Vagina (tissue), 2 donors: ENCODE results near the gene TH.

Experiments
- POLR2A ChIP-seq, 2 donors: fragments of 450-650 bp; IDR thresholded peaks; one replicate each; pipeline ENCODE4 v1.6.1; 2017; ENCODE audit warnings: antibody characterized with exemption in 2 of 2, mild to moderate bottlenecking in 2 of 2, moderate library complexity in 2 of 2
- POLR2AphosphoS5 ChIP-seq, 2 donors: sonication (generic); formaldehyde crosslinking; IDR thresholded peaks; one replicate each; pipeline ENCODE4 v1.9.0; 2017; ENCODE audit warnings: antibody characterized with exemption in 2 of 2, mild to moderate bottlenecking in 2 of 2, low read depth in 1 of 2; ENCODE audit not compliant: insufficient read depth in 1 of 2
- TF ChIP-seq, protein P1 (sequence below), 3 experiments: fragments of 450-650 bp in 2 of 3; fragments of 200-600 bp in 1 of 3; sonication (generic) in 1 of 3; IDR thresholded peaks; one replicate each; pipeline ENCODE4 v1.5.1; 2017 to 2019; ENCODE audit warnings: antibody characterized with exemption in 3 of 3, mild to moderate bottlenecking in 2 of 3, moderate library complexity in 2 of 3

DNA sequence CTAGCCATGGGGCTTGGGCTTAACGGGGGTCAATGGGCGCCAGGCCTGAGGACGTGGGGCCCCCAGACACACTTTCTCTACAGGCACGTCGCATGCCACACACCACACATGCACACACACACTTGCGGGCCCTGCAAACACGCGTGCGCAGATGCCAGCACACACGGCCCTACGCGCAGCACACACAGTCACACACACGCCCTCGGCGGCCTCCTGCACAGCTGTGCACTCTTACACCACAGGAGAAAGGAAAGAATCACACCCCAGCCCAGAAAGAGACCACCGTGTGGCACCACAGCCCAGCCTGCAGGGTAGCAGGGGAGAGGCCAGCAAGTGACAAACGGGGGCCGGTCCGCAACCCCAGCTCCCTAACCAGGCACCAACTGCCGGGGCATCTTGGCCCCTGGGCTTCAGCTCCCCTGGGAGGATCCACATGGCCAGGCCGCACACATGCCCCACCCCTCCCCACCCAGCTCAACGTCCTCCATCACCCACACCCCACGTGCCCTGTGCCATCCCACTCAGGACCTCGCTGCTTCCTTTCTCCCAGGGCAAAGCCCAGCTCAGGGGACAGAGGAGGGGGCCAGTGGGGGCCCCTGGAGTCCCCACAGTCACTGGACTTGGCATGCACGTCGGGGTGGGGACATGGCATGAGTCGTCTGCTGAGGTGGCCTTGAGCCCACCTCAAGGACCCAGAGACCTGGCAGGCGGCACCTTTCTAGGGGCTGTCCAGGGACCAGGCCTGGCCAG, 26.3 kb upstream of the TH start:
- TF ChIP-seq, protein P1, sequence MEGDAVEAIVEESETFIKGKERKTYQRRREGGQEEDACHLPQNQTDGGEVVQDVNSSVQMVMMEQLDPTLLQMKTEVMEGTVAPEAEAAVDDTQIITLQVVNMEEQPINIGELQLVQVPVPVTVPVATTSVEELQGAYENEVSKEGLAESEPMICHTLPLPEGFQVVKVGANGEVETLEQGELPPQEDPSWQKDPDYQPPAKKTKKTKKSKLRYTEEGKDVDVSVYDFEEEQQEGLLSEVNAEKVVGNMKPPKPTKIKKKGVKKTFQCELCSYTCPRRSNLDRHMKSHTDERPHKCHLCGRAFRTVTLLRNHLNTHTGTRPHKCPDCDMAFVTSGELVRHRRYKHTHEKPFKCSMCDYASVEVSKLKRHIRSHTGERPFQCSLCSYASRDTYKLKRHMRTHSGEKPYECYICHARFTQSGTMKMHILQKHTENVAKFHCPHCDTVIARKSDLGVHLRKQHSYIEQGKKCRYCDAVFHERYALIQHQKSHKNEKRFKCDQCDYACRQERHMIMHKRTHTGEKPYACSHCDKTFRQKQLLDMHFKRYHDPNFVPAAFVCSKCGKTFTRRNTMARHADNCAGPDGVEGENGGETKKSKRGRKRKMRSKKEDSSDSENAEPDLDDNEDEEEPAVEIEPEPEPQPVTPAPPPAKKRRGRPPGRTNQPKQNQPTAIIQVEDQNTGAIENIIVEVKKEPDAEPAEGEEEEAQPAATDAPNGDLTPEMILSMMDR (IDR thresholded peaks at IDR 0.05) = no peak
- no peak for TF ChIP-seq POLR2AphosphoS5 (IDR thresholded peaks at IDR 0.05; ENCODE audit: insufficient read depth in 1 of 2, low read depth in 1 of 2)
- no peak for TF ChIP-seq POLR2A (IDR thresholded peaks at IDR 0.05)
